IPS DF 6.9 (cell line): ENCODE data around the gene ASF1B.
A peak's percentile ranks its signal among the peaks of the same experiment; 100 is the strongest.
"Not testable (repeated sequence)": the region's sequence is repeated elsewhere in the genome, so short reads cannot be mapped to it uniquely, and the experiment has no call there.

Experiments
- DNase-seq: peaks from one replicate; pipeline ENCODE4 v3.0.0-alpha.2; 2013; ENCODE audit warnings: low read depth, low spot score
- H3K27ac ChIP-seq: one replicate; pipeline ENCODE4 v1.5.1; 2013; ENCODE audit warnings: low read length, control low read depth
- H3K27me3 ChIP-seq: 2 replicates; pipeline ENCODE4 v1.6.1; 2013; ENCODE audit warnings: mild to moderate bottlenecking, low read length; ENCODE audit not compliant: control insufficient read depth, insufficient read depth
- H3K36me3 ChIP-seq: 2 replicates; pipeline ENCODE4 v1.6.1; 2013; ENCODE audit warnings: low read length; ENCODE audit not compliant: control insufficient read depth, insufficient read depth
- H3K4me1 ChIP-seq: 2 replicates; pipeline ENCODE4 v1.6.1; 2013; ENCODE audit warnings: low read length; ENCODE audit not compliant: control insufficient read depth, insufficient read depth
- H3K4me3 ChIP-seq: 2 replicates; pipeline ENCODE4 v1.5.1; 2013; ENCODE audit warnings: mild to moderate bottlenecking, low read length
- H3K9me3 ChIP-seq: 2 replicates; pipeline ENCODE4 v1.6.1; 2013; ENCODE audit warnings: low read length, inconsistent platforms; ENCODE audit not compliant: control insufficient read depth, insufficient read depth
- WGBS: extraction: QIAGEN DNeasy Blood & Tissue Kit; methylation state at CpG from one replicate; pipeline ENCODE4 v1.1.7; 2013; ENCODE audit warnings: mixed read lengths, missing lambda C conversion rate; ENCODE audit not compliant: insufficient read length, insufficient coverage; 5-methylcytosine and 5-hydroxymethylcytosine counted together

Gene ASF1B

GRCh38 chr19:14149509-14149994 lies 13.2 kb upstream of the ASF1B start:
- no peak overlapping the region for H3K4me3 ChIP-seq
- peaks cover 11% of the 10 kb centered on the region for H3K36me3 ChIP-seq
- DNase-seq: no peak
- H3K4me1 ChIP-seq: peaks cover 3% of the 10 kb centered on the region; the same call in 1 of the 2 replicates
- no peaks in the 10 kb centered on the region for H3K9me3 ChIP-seq
- WGBS: no CpG with 5 or more reads among the region's 21 CpGs
- no peak overlapping the region for H3K27ac ChIP-seq
- no peaks in the 10 kb centered on the region for H3K27me3 ChIP-seq

- DNase-seq: no peak
- peaks cover 8% of the 10 kb centered on the region; the same call in 1 of the 2 replicates for H3K36me3 ChIP-seq
- no peak overlapping the region for H3K27ac ChIP-seq
- no peaks in the 10 kb centered on the region for H3K9me3 ChIP-seq
- H3K27me3 ChIP-seq: no peaks in the 10 kb centered on the region
- WGBS: no CpG with 5 or more reads among the region's 13 CpGs
- no peak overlapping the region for H3K4me3 ChIP-seq
- peaks cover 3% of the 10 kb centered on the region; the same call in 1 of the 2 replicates for H3K4me1 ChIP-seq
Observed at GRCh38 chr19:14148751-14149410, 12.5 kb upstream of the ASF1B start.

GRCh38 chr19:14147797-14148605 lies 11.6 kb upstream of the ASF1B start:
- Histone ChIP-seq H3K9me3 (no peaks in the 10 kb centered on the region), H3K4me1 (peaks cover 3% of the 10 kb centered on the region; the same call in 1 of the 2 replicates), H3K36me3 (peaks cover 8% of the 10 kb centered on the region; the same call in 1 of the 2 replicates), H3K4me3 (no peak overlapping the region), H3K27me3 (no peaks in the 10 kb centered on the region), H3K27ac (no peak overlapping the region)
- WGBS: no CpG with 5 or more reads among the region's 20 CpGs
- peak; percentile 35 for DNase-seq

- H3K36me3 ChIP-seq: no peaks in the 10 kb centered on the region
- no peaks in the 10 kb centered on the region for H3K27me3 ChIP-seq
- DNase-seq: no peak
- no peaks in the 10 kb centered on the region for H3K9me3 ChIP-seq
- no peak overlapping the region for H3K27ac ChIP-seq
- WGBS: no CpG with 5 or more reads among the region's 7 CpGs
- H3K4me1 ChIP-seq: peaks cover 3% of the 10 kb centered on the region; the same call in 1 of the 2 replicates
- H3K4me3 ChIP-seq: no peak overlapping the region
Observed at GRCh38 chr19:14146789-14147216, 10.4 kb upstream of the ASF1B start.

- H3K27ac ChIP-seq, H3K36me3 ChIP-seq, H3K4me3 ChIP-seq, H3K27me3 ChIP-seq, DNase-seq, H3K4me1 ChIP-seq, H3K9me3 ChIP-seq: not testable (repeated sequence)
- no CpG with 5 or more reads among the region's 10 CpGs for WGBS
Observed at GRCh38 chr19:14146169-14146568, 9.8 kb upstream of the ASF1B start.

- DNase-seq: no peak
- Histone ChIP-seq H3K27ac (no peak overlapping the region), H3K27me3 (no peaks in the 10 kb centered on the region), H3K4me1 (peaks cover 3% of the 10 kb centered on the region; the same call in 1 of the 2 replicates), H3K4me3 (no peak overlapping the region), H3K9me3 (no peaks in the 10 kb centered on the region), H3K36me3 (no peaks in the 10 kb centered on the region)
- no CpG with 5 or more reads among the region's 6 CpGs for whole genome bisulfite sequencing
Observed at GRCh38 chr19:14145381-14145780, 9.0 kb upstream of the ASF1B start.

GRCh38 chr19:14142262-14143190 lies 6.1 kb upstream of the ASF1B start:
- WGBS: no CpG with 5 or more reads among the region's 12 CpGs
- Histone ChIP-seq H3K4me1 (no peaks in the 10 kb centered on the region), H3K27me3 (no peaks in the 10 kb centered on the region), H3K9me3 (no peaks in the 10 kb centered on the region), H3K4me3 (no peak overlapping the region), H3K36me3 (no peaks in the 10 kb centered on the region), H3K27ac (no peak overlapping the region)
- DNase-seq: no peak

- no peaks in the 10 kb centered on the region for H3K9me3 ChIP-seq
- H3K27ac ChIP-seq: no peak overlapping the region
- no peaks in the 10 kb centered on the region for H3K36me3 ChIP-seq
- DNase-seq: no peak
- H3K4me3 ChIP-seq: no peak overlapping the region
- no CpG with 5 or more reads among the region's 8 CpGs for WGBS
- H3K27me3 ChIP-seq: no peaks in the 10 kb centered on the region
- H3K4me1 ChIP-seq: no peaks in the 10 kb centered on the region
Observed at GRCh38 chr19:14141041-14141440, 4.7 kb upstream of the ASF1B start.

- WGBS: no CpG with 5 or more reads among the region's 9 CpGs
- Histone ChIP-seq H3K9me3 (no peaks in the 10 kb centered on the region), H3K27me3 (no peaks in the 10 kb centered on the region), H3K4me1 (peaks cover 2% of the 10 kb centered on the region; the same call in 1 of the 2 replicates), H3K4me3 (no peak overlapping the region), H3K36me3 (no peaks in the 10 kb centered on the region), H3K27ac (no peak overlapping the region)
- no peak for DNase-seq
Observed at GRCh38 chr19:14139944-14140343, 3.6 kb upstream of the ASF1B start.
